Upper lobe of left lung (tissue), 6 donors: ENCODE results near the gene CTSG. TPM values are rescaled to one million over a fixed set of nuclear protein-coding genes. Genes with fewer than 3 reads are reported as not detected.
"Not testable (repeated sequence)": the region's sequence is repeated elsewhere in the genome, so short reads cannot be mapped to it uniquely, and the experiment has no call there.

ENCODE experiments used
- ATAC-seq, 2 donors: fragments of 200-7000 bp; cut with Tn5 transposase; one replicate each; pipeline ENCODE4 v1.9.1; 2022; ENCODE audit warnings: mild to moderate bottlenecking in 2 of 2, moderate library complexity in 2 of 2; ENCODE audit not compliant: low FRiP score in 2 of 2
- DNase-seq, 2 donors: peaks; one replicate each; pipeline ENCODE4 v3.0.0-alpha.2; 2019 to 2020
- H3K27ac ChIP-seq, 4 donors: fragments of 200-600 bp; sonication (generic); one replicate each; pipeline ENCODE4 v1.5.1; 2016 to 2019
- H3K27me3 ChIP-seq, 4 donors: fragments of 200-600 bp; sonication (generic); one replicate each; pipeline ENCODE4 v1.5.1; 2017 to 2019
- H3K36me3 ChIP-seq, 4 donors: fragments of 200-600 bp; sonication (generic); one replicate each; pipeline ENCODE4 v1.5.1; 2016 to 2019
- H3K4me1 ChIP-seq, 4 donors: fragments of 200-600 bp; sonication (generic); one replicate each; pipeline ENCODE4 v1.5.1; 2018 to 2019
- H3K4me3 ChIP-seq, 4 donors: fragments of 200-600 bp; sonication (generic); one replicate each; pipeline ENCODE4 v1.5.1; 2017 to 2019; ENCODE audit warnings: mild to moderate bottlenecking in 2 of 4, moderate library complexity in 1 of 4
- H3K9me3 ChIP-seq, 4 donors: fragments of 200-600 bp; sonication (generic); one replicate each; pipeline ENCODE4 v1.5.1; 2018 to 2019
- CTCF ChIP-seq, 6 experiments: fragments of 450-650 bp in 4 of 6; fragments of 200-600 bp in 2 of 6; sonication (generic) in 2 of 6; IDR thresholded peaks; one replicate each; pipeline ENCODE4 v1.5.1; 2016 to 2019; ENCODE audit warnings: antibody characterized with exemption in 6 of 6
- EP300 ChIP-seq, 4 donors: sonication (generic); formaldehyde crosslinking; IDR thresholded peaks; one replicate each; pipeline ENCODE4 v1.5.1; 2017; ENCODE audit warnings: antibody characterized with exemption in 4 of 4, control low read depth in 2 of 4
- POLR2A ChIP-seq, 4 donors: fragments of 450-650 bp; IDR thresholded peaks; one replicate each; pipeline ENCODE4 v1.5.1; 2016 to 2017; ENCODE audit warnings: antibody characterized with exemption in 4 of 4, mild to moderate bottlenecking in 2 of 4
- POLR2AphosphoS5 ChIP-seq, 2 donors: sonication (generic); formaldehyde crosslinking; IDR thresholded peaks; one replicate each; pipeline ENCODE4 v1.5.1; 2017; ENCODE audit warnings: antibody characterized with exemption in 2 of 2
- WGBS, 2 donors: methylation state at CpG; one replicate each; pipeline ENCODE4 v1.1.5; 2017 to 2018; 5-methylcytosine and 5-hydroxymethylcytosine counted together
- total RNA-seq, 6 donors: library from RNA; depleted of rRNA in 4 of 6; stranded (reverse); fragments of >200 nt in 4 of 6; gene quantifications; one replicate each; pipeline versions ENCODE4 v1.1.0 to v1.2.1, GENCODE V29; 2016 to 2021
- donor health status: DM: no; HTN: no; CAD: no; lungs with moderate emphysema.
- donor health status: DM: no; HTN: yes; CAD: no; lungs with severe emphysema.

CTSG gene
- total RNA-seq, 6 donors from 2014 or later, result 0.89 to 20.9 (median 3.7) TPM; not detected in 2

DNA sequence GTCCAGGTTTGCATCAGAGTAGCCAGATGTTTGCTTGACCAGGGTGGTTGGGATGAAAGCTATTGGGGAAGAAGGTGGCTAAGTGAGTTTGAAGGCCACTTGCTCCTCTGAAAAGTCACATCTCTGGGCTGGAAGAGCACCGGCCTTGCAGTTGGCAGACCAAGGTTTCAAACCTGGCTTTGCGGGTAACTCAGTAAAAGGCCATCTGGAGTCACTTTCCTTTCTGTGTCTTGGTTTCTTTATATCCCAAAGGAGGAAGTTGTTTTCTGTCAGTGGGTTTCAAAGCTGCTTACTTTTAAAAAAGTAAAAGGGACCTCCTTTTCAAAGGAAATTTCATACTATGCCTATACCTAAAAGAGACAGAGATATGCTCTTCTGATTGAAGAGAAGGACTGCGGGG is 41.8 kb downstream of the CTSG start:
- TF ChIP-seq POLR2AphosphoS5 (IDR thresholded peaks at IDR 0.05) (no peak), POLR2A (IDR thresholded peaks at IDR 0.05) (no peak), EP300 (IDR thresholded peaks at IDR 0.05) (no peak), CTCF (IDR thresholded peaks at IDR 0.05) (no peak)
- H3K27me3 ChIP-seq, result no peaks in the 10 kb centered on the region
- H3K27ac ChIP-seq, result no peak overlapping the region
- ATAC-seq (no peak), DNase-seq (no peak)
- no peak overlapping the region for H3K4me3 ChIP-seq
- no peaks in the 10 kb centered on the region for H3K9me3 ChIP-seq
- 62 to 67% methylated on average over 3 of the region's 3 CpGs for WGBS, 2 donors
- peaks cover 0 to 2% (median 0%) of the 10 kb centered on the region in 4 donors for H3K4me1 ChIP-seq
- H3K36me3 ChIP-seq, result no peaks in the 10 kb centered on the region

DNA sequence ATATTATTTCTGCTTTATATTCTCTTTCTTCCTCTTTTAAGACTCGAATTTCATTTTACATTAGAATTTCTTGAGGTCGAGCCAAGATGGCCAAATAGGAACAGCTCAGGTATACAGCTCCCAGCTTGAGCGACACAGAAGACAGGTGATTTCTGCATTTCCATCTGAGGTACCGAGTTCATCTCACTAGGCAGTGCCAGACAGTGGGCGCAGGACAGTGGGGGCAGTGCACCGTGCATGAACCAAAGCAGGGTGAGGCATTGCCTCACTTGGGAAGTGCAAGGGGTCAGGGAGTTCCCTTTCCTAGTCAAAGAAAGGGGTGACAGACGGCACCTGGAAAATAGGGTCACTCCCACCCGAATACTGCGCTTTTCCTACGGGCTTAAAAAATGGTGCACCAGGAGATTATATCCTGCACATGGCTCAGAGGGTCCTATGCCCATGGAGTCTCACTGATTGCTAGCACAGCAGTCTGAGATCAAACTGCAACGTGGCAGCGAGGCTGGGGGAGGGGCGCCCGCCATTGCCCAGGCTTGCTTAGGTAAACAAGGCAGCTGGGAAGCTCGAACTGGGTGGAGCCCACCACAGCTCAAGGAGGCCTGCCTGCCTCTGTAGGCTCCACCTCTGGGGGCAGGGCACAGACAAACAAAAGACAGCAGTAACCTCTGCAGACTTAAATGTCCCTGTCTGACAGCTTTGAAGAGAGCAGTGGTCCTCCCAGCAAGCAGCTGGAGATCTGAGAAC is 50.0 kb downstream of the CTSG start:
- DNase-seq, result not testable (repeated sequence)

More for the DNA sequence above, 50.0 kb downstream of the CTSG start:
- H3K27ac ChIP-seq, H3K27me3 ChIP-seq, H3K4me3 ChIP-seq, H3K36me3 ChIP-seq, H3K4me1 ChIP-seq, H3K9me3 ChIP-seq, ATAC-seq: not testable (repeated sequence)
- 71 to 73% methylated on average over 8 to 15 of the region's 15 CpGs for WGBS, 2 donors

Other genes starting within 250 kb of the CTSG start
- 100 to 1,000 TPM in 2 of 6 donors, 10 to 100 TPM in 4; 22.4 to 159 (median 43.7) TPM for gene ADCY4, start 241.2 kb downstream of the CTSG start, total RNA-seq
- 10 to 100 TPM; 16.1 to 92.2 (median 29.1) TPM for gene RIPK3, start 236.3 kb downstream of the CTSG start, total RNA-seq
- 10 to 100 TPM in 5 of 6 donors, 1 to 10 TPM in 1; 8.5 to 98.5 (median 42.1) TPM for gene NFATC4, start 208.1 kb downstream of the CTSG start, total RNA-seq
- gene NYNRIN, start 177.2 kb downstream of the CTSG start, total RNA-seq, result 10 to 100 TPM in 5 of 6 donors, 1 to 10 TPM in 1; 5.5 to 18.7 (median 14.4) TPM
- 1 to 10 TPM; 1.1 to 4.2 (median 3.1) TPM for gene CBLN3, start 146.6 kb downstream of the CTSG start, total RNA-seq
- 100 to 1,000 TPM in 1 of 6 donors, 10 to 100 TPM in 5; 43.9 to 136 (median 66.4) TPM for gene KHNYN, start 146.3 kb downstream of the CTSG start, total RNA-seq
- gene SDR39U1, start 133.5 kb downstream of the CTSG start, total RNA-seq, result 10 to 100 TPM; 34.9 to 88.0 (median 52.6) TPM
- gene CMA1, start 68.0 kb downstream of the CTSG start, total RNA-seq, result 1 to 10 TPM in 1 of 6 donors, under 1 TPM in 1, not detected in 4; 0.37 to 1.8 TPM
- gene GZMH, start 33.4 kb upstream of the CTSG start, total RNA-seq, result 1 to 10 TPM; 1.7 to 5.9 (median 4.5) TPM
- gene GZMB, start 57.9 kb upstream of the CTSG start, total RNA-seq, result 10 to 100 TPM in 3 of 6 donors, 1 to 10 TPM in 3; 2.1 to 12.0 (median 9.8) TPM